Measurements from ENCODE around the gene HERC2. TPM values are rescaled to one million over a fixed set of nuclear protein-coding genes. Genes with fewer than 3 reads are reported as not detected.
"Not testable (repeated sequence)": the region's sequence is repeated elsewhere in the genome, so short reads cannot be mapped to it uniquely, and the experiment has no call there.

The HERC2 gene
- total RNA-seq, 1 experiment from 2014 or later: 19.7 TPM

DNA sequence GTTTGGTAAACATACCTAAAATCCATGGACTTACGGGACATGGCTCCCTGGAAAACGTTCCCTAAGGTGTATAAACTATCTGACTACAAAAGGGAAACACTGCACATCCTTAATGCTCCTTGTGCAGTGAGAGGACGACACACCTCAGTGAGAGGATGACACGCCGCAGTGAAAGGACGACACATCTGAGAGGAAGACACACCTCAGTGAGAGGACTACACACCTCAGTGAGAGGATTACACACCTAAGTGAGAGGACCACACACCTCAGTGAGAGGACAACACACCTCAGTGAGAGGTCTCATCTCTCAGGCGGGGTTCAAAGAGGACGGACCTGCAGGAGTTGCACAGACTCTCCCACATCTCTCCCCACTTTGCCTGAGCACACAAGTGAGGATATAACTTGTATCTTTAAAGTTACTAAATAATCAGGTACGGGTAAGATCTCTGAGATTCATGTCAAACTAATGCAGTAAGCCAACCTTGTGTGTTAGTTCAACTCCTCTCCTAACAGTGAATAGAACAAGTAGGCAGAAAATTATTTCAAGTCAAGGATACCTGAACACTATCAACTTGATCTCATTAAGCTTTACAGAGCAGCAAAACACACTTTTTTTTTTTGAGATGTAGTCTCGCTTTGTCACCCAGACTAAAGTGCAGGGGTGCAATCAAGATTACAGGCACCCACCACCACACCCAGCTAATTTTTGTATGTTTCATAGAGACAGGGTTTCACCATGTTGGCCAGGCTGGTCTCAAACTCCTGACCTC is 32.1 kb downstream of the HERC2 start:
- H3K4me1 Mint-ChIP-seq (ENCODE audit: low read depth, unreplicated experiment): no peaks in the 10 kb centered on the region
- no peak overlapping the region for H3K4me3 Mint-ChIP-seq (ENCODE audit: low read depth, unreplicated experiment)
- H3K27ac Mint-ChIP-seq (ENCODE audit: unreplicated experiment): no peak overlapping the region
- TF ChIP-seq, protein P1, sequence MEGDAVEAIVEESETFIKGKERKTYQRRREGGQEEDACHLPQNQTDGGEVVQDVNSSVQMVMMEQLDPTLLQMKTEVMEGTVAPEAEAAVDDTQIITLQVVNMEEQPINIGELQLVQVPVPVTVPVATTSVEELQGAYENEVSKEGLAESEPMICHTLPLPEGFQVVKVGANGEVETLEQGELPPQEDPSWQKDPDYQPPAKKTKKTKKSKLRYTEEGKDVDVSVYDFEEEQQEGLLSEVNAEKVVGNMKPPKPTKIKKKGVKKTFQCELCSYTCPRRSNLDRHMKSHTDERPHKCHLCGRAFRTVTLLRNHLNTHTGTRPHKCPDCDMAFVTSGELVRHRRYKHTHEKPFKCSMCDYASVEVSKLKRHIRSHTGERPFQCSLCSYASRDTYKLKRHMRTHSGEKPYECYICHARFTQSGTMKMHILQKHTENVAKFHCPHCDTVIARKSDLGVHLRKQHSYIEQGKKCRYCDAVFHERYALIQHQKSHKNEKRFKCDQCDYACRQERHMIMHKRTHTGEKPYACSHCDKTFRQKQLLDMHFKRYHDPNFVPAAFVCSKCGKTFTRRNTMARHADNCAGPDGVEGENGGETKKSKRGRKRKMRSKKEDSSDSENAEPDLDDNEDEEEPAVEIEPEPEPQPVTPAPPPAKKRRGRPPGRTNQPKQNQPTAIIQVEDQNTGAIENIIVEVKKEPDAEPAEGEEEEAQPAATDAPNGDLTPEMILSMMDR (IDR thresholded peaks at IDR 0.05; ENCODE audit: unreplicated experiment): no peak
- H3K27me3 Mint-ChIP-seq (ENCODE audit: unreplicated experiment): no peaks in the 10 kb centered on the region
- DNase-seq: no peak
- H3K9me3 Mint-ChIP-seq (ENCODE audit: low read depth, unreplicated experiment): peaks cover 3% of the 10 kb centered on the region
- intact Hi-C loops (cut with micrococcal nuclease; ENCODE audit: unreplicated experiment): no loop called here
- CTCF ChIA-PET: no interaction called here
- no TSS peak for BruUV-seq (replicated peaks)
- no peaks in the 10 kb centered on the region for H3K36me3 Mint-ChIP-seq (ENCODE audit: insufficient read depth, unreplicated experiment)

DNA sequence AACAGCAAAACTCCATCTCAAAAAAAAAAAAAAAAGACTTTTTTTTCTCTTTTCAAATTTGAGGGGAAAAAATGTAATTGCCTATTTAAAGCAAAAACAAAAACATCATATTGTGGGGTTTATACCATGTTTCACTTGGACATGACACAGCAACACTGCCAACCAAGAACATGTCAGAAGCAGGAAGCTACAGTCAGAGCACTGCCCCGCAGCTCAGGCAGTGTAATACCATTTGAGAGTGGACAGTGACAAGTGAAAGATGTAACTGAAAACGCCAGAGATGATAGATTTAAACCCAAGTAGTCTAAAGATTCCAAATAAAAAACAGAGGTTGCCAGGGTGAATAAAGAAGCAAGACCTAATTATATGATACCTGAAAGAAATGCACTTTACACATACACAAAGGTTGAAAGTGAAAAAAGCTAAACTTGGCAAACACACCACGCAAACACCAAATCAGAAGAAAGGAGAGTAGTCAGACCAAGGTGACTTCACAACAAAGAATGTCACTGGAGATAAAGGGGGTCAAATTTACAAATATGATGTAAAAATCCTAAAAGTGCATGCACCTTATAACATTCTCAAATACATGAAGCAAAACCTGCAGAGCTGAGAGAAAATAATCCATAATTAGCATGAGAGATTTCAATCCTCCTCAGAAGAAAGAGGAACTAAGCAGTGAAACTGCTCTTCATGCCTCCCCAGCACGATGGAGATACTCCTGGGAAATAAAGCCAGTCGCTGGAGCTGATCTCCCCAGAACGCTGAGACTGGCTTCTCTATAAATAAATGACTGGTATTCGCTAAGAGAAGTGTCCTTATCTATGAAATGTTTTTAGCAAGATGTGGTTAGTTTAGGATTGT is 32.9 kb downstream of the HERC2 start:
- H3K4me1 Mint-ChIP-seq (ENCODE audit: low read depth, unreplicated experiment); CTCF ChIA-PET; H3K9me3 Mint-ChIP-seq (ENCODE audit: low read depth, unreplicated experiment); H3K27ac Mint-ChIP-seq (ENCODE audit: unreplicated experiment); H3K36me3 Mint-ChIP-seq (ENCODE audit: insufficient read depth, unreplicated experiment); intact Hi-C loops (cut with micrococcal nuclease; ENCODE audit: unreplicated experiment); H3K4me3 Mint-ChIP-seq (ENCODE audit: low read depth, unreplicated experiment); DNase-seq; BruUV-seq (replicated peaks); H3K27me3 Mint-ChIP-seq (ENCODE audit: unreplicated experiment): not testable (repeated sequence)

DNA sequence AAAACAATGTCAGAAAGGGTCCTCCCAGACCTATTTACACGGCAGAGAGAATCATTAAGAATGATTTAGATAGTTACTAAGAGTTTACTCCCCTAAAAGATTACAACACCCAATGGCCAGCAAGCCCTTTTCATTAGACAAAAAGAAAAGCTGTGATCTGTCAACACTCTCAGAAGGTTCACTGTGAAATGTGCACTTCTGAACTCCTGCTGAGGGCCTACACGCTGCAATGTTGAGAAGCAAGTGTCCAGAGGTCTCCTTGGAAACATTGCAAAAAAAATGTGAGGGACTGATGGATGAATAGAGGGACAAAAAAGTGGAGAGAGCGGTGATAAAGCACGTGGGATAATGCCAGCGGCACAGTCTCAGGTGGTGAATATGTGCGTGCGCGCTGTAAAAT is 35.3 kb downstream of the HERC2 start:
- BruUV-seq (replicated peaks); H3K36me3 Mint-ChIP-seq (ENCODE audit: insufficient read depth, unreplicated experiment); DNase-seq; H3K27me3 Mint-ChIP-seq (ENCODE audit: unreplicated experiment); H3K27ac Mint-ChIP-seq (ENCODE audit: unreplicated experiment); intact Hi-C loops (cut with micrococcal nuclease; ENCODE audit: unreplicated experiment); H3K4me1 Mint-ChIP-seq (ENCODE audit: low read depth, unreplicated experiment); H3K4me3 Mint-ChIP-seq (ENCODE audit: low read depth, unreplicated experiment); H3K9me3 Mint-ChIP-seq (ENCODE audit: low read depth, unreplicated experiment); CTCF ChIA-PET: not testable (repeated sequence)

DNA sequence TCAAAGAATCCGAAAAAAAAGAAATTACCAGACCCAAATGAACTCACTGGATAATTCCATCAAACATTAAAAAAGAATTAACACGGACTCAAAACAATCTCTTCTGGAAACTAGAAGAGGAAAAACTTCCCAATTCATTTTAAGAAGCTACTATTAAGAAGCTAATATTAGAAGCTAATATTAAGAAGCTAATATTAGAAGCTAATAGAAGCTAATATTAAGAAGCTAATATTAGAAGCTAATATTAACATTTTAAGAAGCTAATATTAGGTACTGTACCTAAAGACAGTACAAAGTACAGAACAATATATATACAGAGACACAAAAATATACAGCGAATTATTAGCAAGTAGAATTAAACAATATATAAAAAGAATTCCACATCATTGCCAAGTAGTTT is 35.9 kb downstream of the HERC2 start:
- H3K4me1 Mint-ChIP-seq (ENCODE audit: low read depth, unreplicated experiment): no peaks in the 10 kb centered on the region
- no peaks in the 10 kb centered on the region for H3K27me3 Mint-ChIP-seq (ENCODE audit: unreplicated experiment)
- no TSS peak for BruUV-seq (replicated peaks)
- CTCF ChIA-PET: no interaction called here
- H3K36me3 Mint-ChIP-seq (ENCODE audit: insufficient read depth, unreplicated experiment): no peaks in the 10 kb centered on the region
- intact Hi-C loops (cut with micrococcal nuclease; ENCODE audit: unreplicated experiment): no loop called here
- no peak overlapping the region for H3K27ac Mint-ChIP-seq (ENCODE audit: unreplicated experiment)
- H3K9me3 Mint-ChIP-seq (ENCODE audit: low read depth, unreplicated experiment): peaks cover 3% of the 10 kb centered on the region
- no peak overlapping the region for H3K4me3 Mint-ChIP-seq (ENCODE audit: low read depth, unreplicated experiment)
- DNase-seq: no peak
- TF ChIP-seq, protein P1 (IDR thresholded peaks at IDR 0.05; ENCODE audit: unreplicated experiment): no peak

DNA sequence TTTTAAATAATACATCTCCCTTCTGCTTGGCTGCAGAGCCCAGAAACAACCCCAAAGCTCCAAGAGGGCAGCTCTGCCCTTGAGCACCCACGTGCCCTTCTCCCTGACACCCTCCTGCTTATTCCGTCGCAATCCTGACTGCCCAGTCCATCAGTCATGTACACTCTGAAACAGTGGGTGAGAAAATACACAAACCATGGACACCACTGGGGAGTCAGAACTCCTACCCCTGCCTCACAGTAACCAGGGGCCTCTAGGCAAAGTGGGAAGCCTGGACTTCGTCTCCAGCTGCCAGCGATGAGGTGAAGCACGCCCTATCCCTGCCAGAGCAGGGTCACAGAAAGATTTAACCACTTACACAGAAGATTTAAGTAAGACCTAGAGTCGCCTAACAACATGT is 40.1 kb downstream of the HERC2 start:
- Mint-ChIP-seq H3K4me3 (ENCODE audit: low read depth, unreplicated experiment) (no peak overlapping the region), H3K27ac (ENCODE audit: unreplicated experiment) (no peak overlapping the region), H3K4me1 (ENCODE audit: low read depth, unreplicated experiment) (no peaks in the 10 kb centered on the region), H3K9me3 (ENCODE audit: low read depth, unreplicated experiment) (no peaks in the 10 kb centered on the region), H3K27me3 (ENCODE audit: unreplicated experiment) (no peaks in the 10 kb centered on the region), H3K36me3 (ENCODE audit: insufficient read depth, unreplicated experiment) (no peaks in the 10 kb centered on the region)
- intact Hi-C loops (cut with micrococcal nuclease; ENCODE audit: unreplicated experiment): no loop called here
- BruUV-seq (replicated peaks): no TSS peak
- CTCF ChIA-PET: no interaction called here
- no peak for DNase-seq
- TF ChIP-seq, protein P1 (IDR thresholded peaks at IDR 0.05; ENCODE audit: unreplicated experiment): no peak

All from Calu3 (cell line).